Effector memory CD8-positive, alpha-beta T cell (primary cell): Measurements from ENCODE around the gene MRPS14.
"Not testable (repeated sequence)": the region's sequence is repeated elsewhere in the genome, so short reads cannot be mapped to it uniquely, and the experiment has no call there.

Experiments
- ATAC-seq: fragments of 150-1000 bp; cut with Tn5 transposase; replicated peaks from 2 replicates; pipeline ENCODE4 v1.10.0; 2021; ENCODE audit warnings: mild to moderate bottlenecking, moderate library complexity
- DNase-seq, 3 experiments: peaks; one replicate each; pipeline ENCODE4 v3.0.0; 2021
- H3K27ac Mint-ChIP-seq, 2 donors: one replicate each; pipeline ENCODE4 v1.8.0; 2022; ENCODE audit warnings: mild to moderate bottlenecking in 2 of 2, mixed read lengths in 2 of 2, moderate library complexity in 2 of 2
- H3K27me3 Mint-ChIP-seq, 2 donors: one replicate each; pipeline ENCODE4 v1.8.0; 2022; ENCODE audit warnings: mixed read lengths in 2 of 2
- H3K36me3 Mint-ChIP-seq: one replicate; pipeline ENCODE4 v1.8.0; 2022; ENCODE audit warnings: mild to moderate bottlenecking, moderate library complexity, mixed read lengths; ENCODE audit not compliant: insufficient read depth
- H3K4me1 Mint-ChIP-seq, 2 donors: one replicate each; pipeline ENCODE4 v1.8.0; 2022; ENCODE audit warnings: low read depth in 2 of 2, mixed read lengths in 2 of 2
- H3K4me3 Mint-ChIP-seq, 2 donors: one replicate each; pipeline ENCODE4 v1.8.0; 2022; ENCODE audit warnings: mild to moderate bottlenecking in 2 of 2, mixed read lengths in 2 of 2, moderate library complexity in 2 of 2
- H3K9me3 Mint-ChIP-seq, 2 donors: one replicate each; pipeline ENCODE4 v1.8.0; 2022; ENCODE audit warnings: mixed read lengths in 2 of 2

The MRPS14 gene

GRCh38 chr1:175043824-175044223, 20.6 kb upstream of the MRPS14 start:
- Mint-ChIP-seq H3K27me3 (peaks cover 40 to 61% of the 10 kb centered on the region in 2 donors), H3K27ac (no peak overlapping the region), H3K4me3 (no peak overlapping the region), H3K9me3 (no peaks in the 10 kb centered on the region), H3K4me1 (peaks cover 0 to 4% of the 10 kb centered on the region in 2 donors), H3K36me3 (peaks cover 3% of the 10 kb centered on the region)
- no peak for ATAC-seq
- no peak for DNase-seq

- DNase-seq (no peak), ATAC-seq (no peak)
- Mint-ChIP-seq H3K36me3 (peaks cover 3% of the 10 kb centered on the region), H3K9me3 (no peaks in the 10 kb centered on the region), H3K27me3 (peaks cover 28 to 50% of the 10 kb centered on the region in 2 donors), H3K4me3 (no peak overlapping the region), H3K4me1 (peaks cover 0 to 4% of the 10 kb centered on the region in 2 donors), H3K27ac (no peak overlapping the region)
These were observed 19.4 kb upstream of the MRPS14 start for GRCh38 chr1:175042650-175043049.

GRCh38 chr1:175040324-175040879, 17.2 kb upstream of the MRPS14 start:
- peaks cover 23 to 32% of the 10 kb centered on the region in 2 donors for H3K27me3 Mint-ChIP-seq
- H3K9me3 Mint-ChIP-seq = no peaks in the 10 kb centered on the region
- H3K36me3 Mint-ChIP-seq = no peaks in the 10 kb centered on the region
- H3K27ac Mint-ChIP-seq = no peak overlapping the region
- ATAC-seq (no peak), DNase-seq (no peak)
- H3K4me3 Mint-ChIP-seq = no peak overlapping the region
- peaks cover 0 to 4% of the 10 kb centered on the region in 2 donors for H3K4me1 Mint-ChIP-seq

GRCh38 chr1:175037416-175037815, 14.2 kb upstream of the MRPS14 start:
- H3K27ac Mint-ChIP-seq = no peak overlapping the region
- no peak overlapping the region for H3K4me3 Mint-ChIP-seq
- peaks cover 6 to 8% of the 10 kb centered on the region in 2 donors for H3K27me3 Mint-ChIP-seq
- H3K4me1 Mint-ChIP-seq = no peaks in the 10 kb centered on the region
- DNase-seq = no peak
- no peaks in the 10 kb centered on the region for H3K9me3 Mint-ChIP-seq
- no peak for ATAC-seq
- no peaks in the 10 kb centered on the region for H3K36me3 Mint-ChIP-seq

- no peak for DNase-seq
- Mint-ChIP-seq H3K9me3 (no peaks in the 10 kb centered on the region), H3K4me1 (no peaks in the 10 kb centered on the region), H3K4me3 (no peak overlapping the region), H3K36me3 (no peaks in the 10 kb centered on the region), H3K27ac (no peak overlapping the region), H3K27me3 (peaks cover 6 to 8% of the 10 kb centered on the region in 2 donors)
- no peak for ATAC-seq
These were observed 13.3 kb upstream of the MRPS14 start for GRCh38 chr1:175036476-175036875.

- no peaks in the 10 kb centered on the region for H3K36me3 Mint-ChIP-seq
- no peak overlapping the region for H3K4me3 Mint-ChIP-seq
- peaks cover 6 to 8% of the 10 kb centered on the region in 2 donors for H3K27me3 Mint-ChIP-seq
- no peak for ATAC-seq
- no peak overlapping the region for H3K27ac Mint-ChIP-seq
- H3K9me3 Mint-ChIP-seq = no peaks in the 10 kb centered on the region
- no peaks in the 10 kb centered on the region for H3K4me1 Mint-ChIP-seq
- no peak for DNase-seq
These were observed 12.6 kb upstream of the MRPS14 start for GRCh38 chr1:175035865-175036264.

- Mint-ChIP-seq H3K9me3 (no peaks in the 10 kb centered on the region), H3K36me3 (peaks cover under 1% of the 10 kb centered on the region), H3K4me3 (no peak overlapping the region), H3K4me1 (no peaks in the 10 kb centered on the region), H3K27ac (no peak overlapping the region), H3K27me3 (peaks cover 1 to 8% of the 10 kb centered on the region in 2 donors)
- no peak for DNase-seq
- no peak for ATAC-seq
These were observed 11.6 kb upstream of the MRPS14 start for GRCh38 chr1:175034775-175035174.

GRCh38 chr1:175033953-175034352, 10.7 kb upstream of the MRPS14 start:
- no peak overlapping the region for H3K4me3 Mint-ChIP-seq
- no peak overlapping the region for H3K27ac Mint-ChIP-seq

GRCh38 chr1:175024773-175025172, 1.5 kb upstream of the MRPS14 start:
- ATAC-seq = no peak
- Mint-ChIP-seq H3K36me3 (peaks cover 21% of the 10 kb centered on the region), H3K4me3 (peak overlapping the region; percentile 1 to 22), H3K9me3 (no peaks in the 10 kb centered on the region), H3K27ac (no peak overlapping the region), H3K4me1 (peaks cover 15 to 29% of the 10 kb centered on the region in 2 donors), H3K27me3 (no peaks in the 10 kb centered on the region)
- no peak for DNase-seq

More at GRCh38 chr1:175033953-175034352, 10.7 kb upstream of the MRPS14 start:
- peaks cover 7% of the 10 kb centered on the region for H3K36me3 Mint-ChIP-seq
- H3K4me1 Mint-ChIP-seq = peaks cover 1 to 6% of the 10 kb centered on the region in 2 donors
- peaks cover 0 to 8% of the 10 kb centered on the region in 2 donors for H3K27me3 Mint-ChIP-seq
- ATAC-seq (no peak), DNase-seq (no peak)
- no peaks in the 10 kb centered on the region for H3K9me3 Mint-ChIP-seq

GRCh38 chr1:175023922-175024242, 657 bp upstream of the MRPS14 start:
- Mint-ChIP-seq H3K36me3 (peaks cover 15% of the 10 kb centered on the region), H3K27ac (peak overlapping the region; percentile 93 to 94), H3K4me3 (peak overlapping the region; percentile 93 to 94), H3K4me1 (peaks cover 14 to 23% of the 10 kb centered on the region in 2 donors)
- not testable (repeated sequence) for H3K9me3 Mint-ChIP-seq, H3K27me3 Mint-ChIP-seq, ATAC-seq, DNase-seq

GRCh38 chr1:175019524-175019923, 3.7 kb downstream of the MRPS14 start:
- peaks cover 48% of the 10 kb centered on the region for H3K36me3 Mint-ChIP-seq
- DNase-seq (no peak), ATAC-seq (no peak)
- H3K27ac Mint-ChIP-seq = no peak overlapping the region
- H3K27me3 Mint-ChIP-seq = no peaks in the 10 kb centered on the region
- H3K4me1 Mint-ChIP-seq = peaks cover 21 to 27% of the 10 kb centered on the region in 2 donors
- H3K4me3 Mint-ChIP-seq = no peak overlapping the region
- H3K9me3 Mint-ChIP-seq = no peaks in the 10 kb centered on the region

- Mint-ChIP-seq H3K9me3 (no peaks in the 10 kb centered on the region), H3K27me3 (no peaks in the 10 kb centered on the region), H3K27ac (peak overlapping the region in 1 of 2 donors; percentile 68), H3K4me3 (no peak overlapping the region), H3K36me3 (peaks cover 69% of the 10 kb centered on the region), H3K4me1 (peaks cover 5 to 8% of the 10 kb centered on the region in 2 donors)
- ATAC-seq (no peak), DNase-seq (no peak)
These were observed 8.0 kb downstream of the MRPS14 start for GRCh38 chr1:175015243-175015642.

- DNase-seq = no peak
- no peaks in the 10 kb centered on the region for H3K27me3 Mint-ChIP-seq
- no peak overlapping the region for H3K4me3 Mint-ChIP-seq
- H3K4me1 Mint-ChIP-seq = peaks cover 9% of the 10 kb centered on the region in 2 donors
- no peak for ATAC-seq
- no peaks in the 10 kb centered on the region for H3K9me3 Mint-ChIP-seq
- H3K36me3 Mint-ChIP-seq = peaks cover 83% of the 10 kb centered on the region
- H3K27ac Mint-ChIP-seq = no peak overlapping the region
These were observed 9.8 kb downstream of the MRPS14 start for GRCh38 chr1:175013445-175013844.

GRCh38 chr1:175009532-175009931, 13.7 kb downstream of the MRPS14 start:
- H3K27me3 Mint-ChIP-seq = no peaks in the 10 kb centered on the region
- H3K9me3 Mint-ChIP-seq = no peaks in the 10 kb centered on the region
- H3K27ac Mint-ChIP-seq = no peak overlapping the region
- H3K36me3 Mint-ChIP-seq = peaks cover 60% of the 10 kb centered on the region
- ATAC-seq (no peak), DNase-seq (no peak)
- no peak overlapping the region for H3K4me3 Mint-ChIP-seq
- peaks cover 6 to 15% of the 10 kb centered on the region in 2 donors for H3K4me1 Mint-ChIP-seq
